NB4 (cell line): ENCODE data around the gene ALAD.

ENCODE experiments used
- MAX ChIP-seq: IDR thresholded peaks from 2 replicates; pipeline ENCODE4 v1.6.1; 2011; ENCODE audit warnings: low read depth, low read length
- POLR2A ChIP-seq: IDR thresholded peaks from 2 replicates; pipeline ENCODE4 v1.6.1; 2011; ENCODE audit warnings: mild to moderate bottlenecking; ENCODE audit not compliant: insufficient read length; ENCODE audit errors: extremely low read depth
- TF ChIP-seq, protein P1 (sequence below): IDR thresholded peaks from one replicate; pipeline ENCODE4 v1.5.1; 2012; ENCODE audit warnings: low read depth, low read length

DNA sequence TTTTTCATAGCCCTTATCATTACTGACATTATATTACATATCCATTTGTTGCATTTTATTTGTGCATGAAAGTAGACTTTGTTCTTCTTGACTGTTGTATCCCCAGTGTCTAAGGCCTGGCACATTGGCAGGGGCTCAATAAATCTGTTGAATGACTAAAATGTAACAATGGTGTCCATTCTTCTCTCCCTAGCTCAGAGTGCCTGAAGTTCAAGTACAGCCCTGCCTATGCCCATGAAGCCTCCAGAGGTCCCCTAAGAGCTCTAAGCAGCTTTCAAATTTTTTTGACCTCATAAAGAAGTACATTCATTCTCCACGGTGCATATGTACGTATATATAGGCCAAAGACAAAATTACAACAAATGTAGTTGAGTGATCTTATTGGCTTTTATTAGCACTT, 55.9 kb downstream of the ALAD start:
- TF ChIP-seq, protein P1, sequence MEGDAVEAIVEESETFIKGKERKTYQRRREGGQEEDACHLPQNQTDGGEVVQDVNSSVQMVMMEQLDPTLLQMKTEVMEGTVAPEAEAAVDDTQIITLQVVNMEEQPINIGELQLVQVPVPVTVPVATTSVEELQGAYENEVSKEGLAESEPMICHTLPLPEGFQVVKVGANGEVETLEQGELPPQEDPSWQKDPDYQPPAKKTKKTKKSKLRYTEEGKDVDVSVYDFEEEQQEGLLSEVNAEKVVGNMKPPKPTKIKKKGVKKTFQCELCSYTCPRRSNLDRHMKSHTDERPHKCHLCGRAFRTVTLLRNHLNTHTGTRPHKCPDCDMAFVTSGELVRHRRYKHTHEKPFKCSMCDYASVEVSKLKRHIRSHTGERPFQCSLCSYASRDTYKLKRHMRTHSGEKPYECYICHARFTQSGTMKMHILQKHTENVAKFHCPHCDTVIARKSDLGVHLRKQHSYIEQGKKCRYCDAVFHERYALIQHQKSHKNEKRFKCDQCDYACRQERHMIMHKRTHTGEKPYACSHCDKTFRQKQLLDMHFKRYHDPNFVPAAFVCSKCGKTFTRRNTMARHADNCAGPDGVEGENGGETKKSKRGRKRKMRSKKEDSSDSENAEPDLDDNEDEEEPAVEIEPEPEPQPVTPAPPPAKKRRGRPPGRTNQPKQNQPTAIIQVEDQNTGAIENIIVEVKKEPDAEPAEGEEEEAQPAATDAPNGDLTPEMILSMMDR, result no peak
- TF ChIP-seq MAX (no peak), POLR2A (no peak)
